A549 treated with dexamethasone at 1 μM for 4 hours (cell line): ENCODE measurements around the gene PCED1B. TPM values are rescaled to one million over a fixed set of nuclear protein-coding genes. Genes with fewer than 3 reads are reported as not detected.

ENCODE experiments used
- total RNA-seq: library from RNA; stranded (reverse); fragments of 200-300 nt; extraction: Qiagen RNA extraction; gene quantifications from 5 replicates; pipeline ENCODE4 v1.2.3, GENCODE V29; 2022

The PCED1B gene
- total RNA-seq = 14.2 to 17.8 TPM (median 15.5 TPM) in 5 replicates

GRCh38 chr12:47079468-47079980, at the start of gene PCED1B, which contains the start of gene AMIGO2:
Gene PCED1B, plus strand, starts transcription at chr12:47079621. Its CDS starts 155,443 bp downstream, at chr12:47235064.
Gene AMIGO2, minus strand, starts transcription at chr12:47079959. Its CDS starts 957 bp downstream, at chr12:47079002.

Other genes with a start within 250 kb of the PCED1B start
- 50.4 to 70.5 TPM (median 67.3 TPM) in 5 replicates for gene AMIGO2, start 338 bp downstream of the PCED1B start, total RNA-seq